ENCODE data around the gene PTPRA. TPM values are rescaled to one million over a fixed set of nuclear protein-coding genes. Genes with fewer than 3 reads are reported as not detected.

Gene PTPRA
- total RNA-seq, 4 donors from 2014 or later: 49.2 to 80.8 (median 60.4) TPM

GRCh38 chr20:3082955-3083952, 210.0 kb downstream of the PTPRA start:
- Histone ChIP-seq H3K4me1 (peaks cover 19 to 29% (median 25%) of the 10 kb centered on the region in 4 donors), H3K4me3 (peak overlapping the region; percentile 41 to 56 (median 45)), H3K9me3 (no peaks in the 10 kb centered on the region), H3K27ac (replicated peaks in 1 of 4) (no peak overlapping the region), H3K27me3 (peaks cover 0 to 63% (median 22%) of the 10 kb centered on the region in 4 donors), H3K36me3 (no peaks in the 10 kb centered on the region)
- TF ChIP-seq EP300 (IDR thresholded peaks at IDR 0.05) (no peak), POLR2AphosphoS5 (IDR thresholded peaks at IDR 0.05) (no peak), POLR2A (IDR thresholded peaks at IDR 0.05; ENCODE audit: low read depth) (no peak), CTCF (IDR thresholded peaks at IDR 0.05) (no peak)
- no peak for DNase-seq (ENCODE audit: extremely low spot score)
- intact Hi-C loops (cut with DNase I): no loop called here
- WGBS: 57% methylated on average over 23 of the region's 76 CpGs

GRCh38 chr20:3084283-3084985, 211.2 kb downstream of the PTPRA start, which contains the start of gene AVP:
TSS of gene AVP (minus strand) at chr20:3084724. CDS start at chr20:3084674, 50 bp downstream.
- intact Hi-C loops (cut with DNase I): no loop called here
- Histone ChIP-seq H3K27ac (replicated peaks in 1 of 4) (no peak within 1 kb of the TSS), H3K4me1 (peaks cover 19 to 29% (median 25%) of the 10 kb centered on the region in 4 donors), H3K4me3 (no peak within 1 kb of the TSS), H3K36me3 (no peaks in the 10 kb centered on the region), H3K9me3 (no peaks in the 10 kb centered on the region), H3K27me3 (peaks cover 0 to 56% (median 22%) of the 10 kb centered on the region in 4 donors)
- no peak for DNase-seq (ENCODE audit: extremely low spot score)
- TF ChIP-seq POLR2AphosphoS5 (IDR thresholded peaks at IDR 0.05) (no peak), CTCF (IDR thresholded peaks at IDR 0.05) (no peak), POLR2A (IDR thresholded peaks at IDR 0.05; ENCODE audit: low read depth) (no peak), EP300 (IDR thresholded peaks at IDR 0.05) (no peak)
- 85% methylated on average over 8 of the region's 28 CpGs for WGBS

- intact Hi-C loops (cut with DNase I): no loop called here
- H3K27me3 ChIP-seq: peaks cover 0 to 57% (median 22%) of the 10 kb centered on the region in 4 donors
These were observed 211.7 kb downstream of the PTPRA start for GRCh38 chr20:3084986-3085360.

GRCh38 chr20:3085571-3086072, 212.3 kb downstream of the PTPRA start:
- WGBS: 98% methylated on average over 7 of the region's 8 CpGs
- Histone ChIP-seq H3K27ac (replicated peaks in 1 of 4) (no peak overlapping the region), H3K4me1 (peaks cover 16 to 29% (median 25%) of the 10 kb centered on the region in 4 donors), H3K36me3 (no peaks in the 10 kb centered on the region), H3K9me3 (no peaks in the 10 kb centered on the region), H3K4me3 (no peak overlapping the region), H3K27me3 (peaks cover 0 to 61% (median 22%) of the 10 kb centered on the region in 4 donors)
- intact Hi-C loops (cut with DNase I): no loop called here
- no peak for DNase-seq (ENCODE audit: extremely low spot score)
- no peak for TF ChIP-seq POLR2A (IDR thresholded peaks at IDR 0.05; ENCODE audit: low read depth)
- TF ChIP-seq CTCF (IDR thresholded peaks at IDR 0.05): no peak
- TF ChIP-seq EP300 (IDR thresholded peaks at IDR 0.05): no peak
- no peak for TF ChIP-seq POLR2AphosphoS5 (IDR thresholded peaks at IDR 0.05)

More at GRCh38 chr20:3084986-3085360, 211.7 kb downstream of the PTPRA start:
- DNase-seq (ENCODE audit: extremely low spot score): no peak
- H3K4me1 ChIP-seq: peaks cover 19 to 29% (median 25%) of the 10 kb centered on the region in 4 donors
- no peak overlapping the region for H3K27ac ChIP-seq (replicated peaks in 1 of 4)
- no peaks in the 10 kb centered on the region for H3K9me3 ChIP-seq
- WGBS: 87% methylated on average over 7 of the region's 7 CpGs
- no peaks in the 10 kb centered on the region for H3K36me3 ChIP-seq
- TF ChIP-seq POLR2AphosphoS5 (IDR thresholded peaks at IDR 0.05): no peak
- no peak for TF ChIP-seq EP300 (IDR thresholded peaks at IDR 0.05)
- no peak for TF ChIP-seq POLR2A (IDR thresholded peaks at IDR 0.05; ENCODE audit: low read depth)
- TF ChIP-seq CTCF (IDR thresholded peaks at IDR 0.05): no peak
- H3K4me3 ChIP-seq: no peak overlapping the region

Data from esophagus muscularis mucosa (tissue), 4 donors.